Cerebellar cortex (tissue), 1 donor: Measurements from ENCODE around the gene GPR135.

ENCODE experiments used
- DNase-seq: peaks from one replicate; pipeline ENCODE4 v3.0.0-alpha.2; 2015; ENCODE audit warnings: low spot score

Gene GPR135

GRCh38 chr14:59422069-59422881, 42.9 kb downstream of the GPR135 start:
- no peak for DNase-seq

- no peak for DNase-seq
These were observed 45.9 kb downstream of the GPR135 start for GRCh38 chr14:59419303-59419702.

DNA sequence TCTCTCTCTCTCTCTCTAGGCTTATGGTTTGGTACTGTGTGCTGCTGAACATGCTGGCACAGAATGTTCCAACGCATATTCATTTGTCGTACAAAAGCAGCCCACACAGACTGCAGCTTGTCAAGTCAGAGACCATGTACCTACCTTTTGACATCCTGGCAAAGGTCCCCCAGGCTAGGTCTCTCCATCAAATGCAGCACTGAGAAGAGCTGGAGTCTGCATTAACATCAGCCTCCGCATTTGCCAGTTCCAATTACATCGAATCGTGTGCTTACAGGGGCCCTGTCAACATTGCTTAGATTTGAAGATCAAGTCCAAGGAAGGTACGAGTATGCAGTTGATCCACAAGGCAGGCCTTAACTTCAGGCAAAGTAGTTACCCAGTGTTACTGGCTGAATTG, 47.9 kb downstream of the GPR135 start:
- DNase-seq, result no peak

GRCh38 chr14:59415836-59416602, 49.2 kb downstream of the GPR135 start:
- DNase-seq, result no peak
